Measurements from ENCODE around the gene RNF2. TPM values are rescaled to one million over a fixed set of nuclear protein-coding genes. Genes with fewer than 3 reads are reported as not detected.
A peak's percentile ranks its signal among the peaks of the same experiment; 100 is the strongest.
"Not testable (repeated sequence)": the region's sequence is repeated elsewhere in the genome, so short reads cannot be mapped to it uniquely, and the experiment has no call there.

RNF2 gene
- polyA plus RNA-seq, 10 donors, result 33.4 to 51.5 (median 39.9) TPM

- DNase-seq, result peak; percentile 20 to 84 (median 55)
Observed at GRCh38 chr1:185045814-185046492, 595 bp downstream of the RNF2 start.

- DNase-seq, result no peak
Observed at GRCh38 chr1:185046668-185047067, 1.3 kb downstream of the RNF2 start.

GRCh38 chr1:185049670-185050069 is 4.3 kb downstream of the RNF2 start:
- DNase-seq, result no peak

GRCh38 chr1:185050823-185051451 is 5.6 kb downstream of the RNF2 start:
- peak in 1 of 3 donors; percentile 42 for DNase-seq

GRCh38 chr1:185053204-185053603 is 7.8 kb downstream of the RNF2 start:
- no peak for DNase-seq

GRCh38 chr1:185054365-185055060 is 9.2 kb downstream of the RNF2 start:
- no peak for DNase-seq

- no peak for DNase-seq
Observed at GRCh38 chr1:185058110-185058509, 12.8 kb downstream of the RNF2 start.

GRCh38 chr1:185058876-185059275 is 13.5 kb downstream of the RNF2 start:
- peak in 2 of 3 donors; percentile 17 to 37 for DNase-seq

- DNase-seq, result no peak
Observed at GRCh38 chr1:185059950-185060571, 14.7 kb downstream of the RNF2 start.

GRCh38 chr1:185062710-185063370 is 17.5 kb downstream of the RNF2 start:
- no peak for DNase-seq

GRCh38 chr1:185063719-185064118 is 18.4 kb downstream of the RNF2 start:
- DNase-seq, result no peak

GRCh38 chr1:185065006-185065405 is 19.6 kb downstream of the RNF2 start:
- DNase-seq, result not testable (repeated sequence)

- DNase-seq, result no peak
Observed at GRCh38 chr1:185066181-185066580, 20.8 kb downstream of the RNF2 start.

GRCh38 chr1:185068341-185068740 is 23.0 kb downstream of the RNF2 start:
- no peak for DNase-seq

- no peak for DNase-seq
Observed at GRCh38 chr1:185069202-185069772, 23.9 kb downstream of the RNF2 start.

- DNase-seq, result no peak
Observed at GRCh38 chr1:185070051-185070450, 24.7 kb downstream of the RNF2 start.

- DNase-seq, result no peak
Observed at GRCh38 chr1:185073725-185074124, 28.4 kb downstream of the RNF2 start.

GRCh38 chr1:185074307-185074706 is 28.9 kb downstream of the RNF2 start:
- DNase-seq, result no peak

GRCh38 chr1:185075476-185075875 is 30.1 kb downstream of the RNF2 start:
- DNase-seq, result no peak

GRCh38 chr1:185077374-185077773 is 32.0 kb downstream of the RNF2 start:
- DNase-seq, result no peak

GRCh38 chr1:185080422-185080821 is 35.1 kb downstream of the RNF2 start:
- DNase-seq, result no peak

GRCh38 chr1:185083818-185084217 is 38.5 kb downstream of the RNF2 start:
- no peak for DNase-seq
